ENCODE data around the gene FXYD7. TPM values are rescaled to one million over a fixed set of nuclear protein-coding genes. Genes with fewer than 3 reads are reported as not detected.

FXYD7 gene
- total and polyA plus RNA-seq, 2 of the 13 experiments (the other 11 are each of a cell fraction or from before 2014, with no cell fraction given), result 0.55 TPM; not detected in 1

GRCh38 chr19:35136977-35137702 lies 5.9 kb upstream of the FXYD7 start (continued):
- no peak for TF ChIP-seq ATF6 (CRISPR knock-in tag; conservative IDR thresholded peaks at IDR 0.05)
- TF ChIP-seq ZBTB10 (CRISPR knock-in tag; IDR thresholded peaks at IDR 0.05; ENCODE audit: borderline replicate concordance), result no peak
- no peak for TF ChIP-seq SRY (CRISPR knock-in tag; IDR thresholded peaks at IDR 0.05)
- no peak for TF ChIP-seq CHD2 (IDR thresholded peaks at IDR 0.05; ENCODE audit: low read depth, low read length)
- TF ChIP-seq RXRB (CRISPR knock-in tag; IDR thresholded peaks at IDR 0.05; ENCODE audit: borderline replicate concordance), result peak; percentile 86; the same call in 1 of the 2 replicates
- no peak for TF ChIP-seq ZNF672 (CRISPR knock-in tag; IDR thresholded peaks at IDR 0.05)
- peak; percentile 72 for TF ChIP-seq ARID5B (CRISPR knock-in tag; IDR thresholded peaks at IDR 0.05)
- TF ChIP-seq DPF2 (CRISPR knock-in tag; IDR thresholded peaks at IDR 0.05; ENCODE audit: borderline replicate concordance, low read depth), result peak; percentile 13; the same call in 1 of the 2 replicates
- 0 out of 2 replicates have a peak, but pooled peaks have one; percentile 41 for TF ChIP-seq ZNF800 (CRISPR knock-in tag; IDR thresholded peaks at IDR 0.05)
- no peak for TF ChIP-seq CHCHD3 (CRISPR knock-in tag; IDR thresholded peaks at IDR 0.05)
- TF ChIP-seq HMGA1 (CRISPR knock-in tag; conservative IDR thresholded peaks at IDR 0.05), result no peak
- TF ChIP-seq RBAK (CRISPR knock-in tag; IDR thresholded peaks at IDR 0.05), result no peak
- TF ChIP-seq ZBTB38 (CRISPR knock-in tag; IDR thresholded peaks at IDR 0.05), result 0 out of 2 replicates have a peak, but pooled peaks have one; percentile 24
- TF ChIP-seq ZNF446 (CRISPR knock-in tag; IDR thresholded peaks at IDR 0.05), result 0 out of 2 replicates have a peak, but pooled peaks have one; percentile 62
- peak in 1 of 2 experiments; percentile 28; a peak in 1 of 4 replicates for TF ChIP-seq POLR2A (IDR thresholded peaks at IDR 0.05; ENCODE audit: insufficient read depth in 1 of 2, low read depth in 2 of 2, low read length in 2 of 2)

All from HepG2 (cell line).